NCI-H1417 treated with DMSO at 0.1 percent for 48 hours (cell line): ENCODE results near the gene SERPINB2.

Source experiments
- DNase-seq: peaks from one replicate; lab custom pipeline; 2025; lab: John Stamatoyannopoulos, UW

The SERPINB2 gene, protein sequence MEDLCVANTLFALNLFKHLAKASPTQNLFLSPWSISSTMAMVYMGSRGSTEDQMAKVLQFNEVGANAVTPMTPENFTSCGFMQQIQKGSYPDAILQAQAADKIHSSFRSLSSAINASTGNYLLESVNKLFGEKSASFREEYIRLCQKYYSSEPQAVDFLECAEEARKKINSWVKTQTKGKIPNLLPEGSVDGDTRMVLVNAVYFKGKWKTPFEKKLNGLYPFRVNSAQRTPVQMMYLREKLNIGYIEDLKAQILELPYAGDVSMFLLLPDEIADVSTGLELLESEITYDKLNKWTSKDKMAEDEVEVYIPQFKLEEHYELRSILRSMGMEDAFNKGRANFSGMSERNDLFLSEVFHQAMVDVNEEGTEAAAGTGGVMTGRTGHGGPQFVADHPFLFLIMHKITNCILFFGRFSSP

DNA sequence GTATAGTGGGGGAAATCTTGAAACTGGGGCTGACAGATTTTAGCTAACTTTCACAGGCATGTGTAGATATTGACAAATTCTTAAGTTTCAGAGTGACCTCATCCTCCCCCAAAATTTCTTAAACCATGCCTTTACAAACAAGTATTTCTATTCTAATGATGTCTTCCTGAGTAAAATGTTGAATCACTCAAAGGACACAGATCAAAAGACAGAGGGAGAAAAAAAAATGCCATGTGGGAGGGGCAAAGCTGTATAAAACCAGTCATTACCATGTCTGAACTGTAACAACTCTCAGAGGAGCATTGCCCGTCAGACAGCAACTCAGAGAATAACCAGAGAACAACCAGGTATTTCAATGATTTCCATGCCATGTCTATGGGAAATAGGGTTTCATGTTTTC is at the start of gene SERPINB2:
TSS of gene SERPINB2 (plus strand) at position 282 of the 400 bp plus-strand sequence. CDS start 3,740 bp downstream, outside the sequence.
- DNase-seq = no peak

DNA sequence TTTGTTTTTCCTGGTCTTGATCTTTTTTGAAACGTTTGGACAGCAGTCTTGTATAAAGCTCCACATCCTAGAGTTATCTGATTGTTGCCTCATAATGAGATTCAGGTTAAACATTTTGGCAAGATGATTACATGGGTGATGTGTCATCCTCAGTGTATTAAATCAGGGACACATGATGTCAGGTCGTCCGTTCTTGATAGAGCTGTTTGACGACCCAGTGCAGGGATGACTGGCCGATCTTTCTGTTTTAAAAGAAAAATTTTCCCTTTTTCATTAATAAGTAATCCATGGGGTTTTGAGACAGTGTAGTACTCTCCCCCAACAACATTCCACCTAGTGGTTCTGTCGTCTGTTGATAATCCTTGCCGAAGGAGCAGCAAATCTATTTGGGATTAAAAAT is 44.5 kb upstream of the SERPINB2 start:
- no peak for DNase-seq

DNA sequence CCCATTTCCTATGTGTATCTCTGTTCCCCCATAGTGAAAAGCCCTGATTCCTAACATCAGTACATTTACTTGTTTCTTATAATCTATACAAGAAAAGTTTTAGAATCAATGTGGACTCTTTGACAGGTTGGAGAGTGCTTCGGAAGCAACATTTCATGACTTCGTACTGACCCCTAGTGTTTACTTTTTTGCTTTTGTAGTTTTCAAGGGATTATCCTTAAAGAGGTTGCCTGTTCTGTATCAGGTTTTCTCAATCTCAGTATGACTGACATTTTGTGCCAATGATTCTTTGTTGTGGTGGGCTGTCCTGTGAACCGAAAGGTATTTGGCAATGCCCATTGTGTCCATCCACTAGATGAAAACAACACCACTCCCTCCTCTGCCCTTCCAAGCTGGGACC is 43.3 kb upstream of the SERPINB2 start:
- peak; percentile 59 for DNase-seq

DNA sequence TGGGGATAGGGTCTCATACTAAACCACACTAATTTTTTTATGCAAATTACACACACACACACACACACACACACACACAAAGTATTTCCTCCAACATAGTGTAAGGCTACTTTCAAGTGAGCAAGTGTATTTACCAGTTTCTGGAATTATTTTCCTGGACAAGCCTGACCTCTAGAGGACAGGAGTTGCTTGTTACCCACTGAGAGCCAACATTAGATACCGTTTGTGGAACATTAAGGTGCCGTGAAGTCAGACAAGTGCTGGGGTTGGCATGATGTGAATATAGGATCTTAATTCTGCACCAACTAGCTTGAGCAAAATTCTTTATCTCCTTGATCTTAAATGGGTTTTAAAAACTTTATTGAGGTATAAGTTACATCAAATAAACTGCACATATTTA is 39.3 kb upstream of the SERPINB2 start:
- DNase-seq = peak; percentile 35

DNA sequence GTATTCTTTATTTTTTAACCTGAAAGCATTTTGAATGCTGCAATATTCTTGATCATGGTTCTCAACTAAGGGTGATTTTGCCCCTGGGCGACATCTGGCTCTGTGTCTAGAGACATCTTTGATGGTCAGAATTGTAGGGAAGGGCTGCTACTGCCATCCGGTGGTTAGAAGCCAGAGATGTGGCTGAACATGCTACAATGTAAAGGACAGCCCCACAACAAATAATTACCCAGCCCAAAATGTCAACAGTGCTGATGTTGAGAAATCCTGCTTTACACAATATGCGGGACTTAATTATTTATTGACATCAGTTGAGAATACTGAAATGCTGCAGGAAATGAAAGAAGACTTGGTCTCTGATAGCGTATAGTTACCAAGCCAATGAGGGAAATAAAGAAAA is 37.5 kb upstream of the SERPINB2 start:
- DNase-seq = peak; percentile 56

DNA sequence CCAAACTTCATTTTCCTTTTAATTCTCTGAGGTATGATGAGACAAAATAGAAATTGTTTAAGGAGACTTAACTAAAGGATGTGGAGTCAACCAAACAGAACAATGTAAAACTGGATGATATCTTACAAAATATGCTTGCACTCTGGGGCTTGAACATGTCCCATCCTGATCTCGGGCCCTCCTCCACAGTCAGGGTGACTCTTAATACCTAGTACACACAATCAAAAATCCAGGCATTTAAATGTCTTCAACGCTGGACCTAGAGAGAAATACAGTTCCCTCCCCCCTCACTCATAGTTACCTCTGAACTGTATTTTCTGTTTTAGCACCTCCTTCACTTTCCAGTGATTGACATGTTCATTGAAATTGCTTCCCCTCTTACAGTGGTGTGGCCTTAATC is 36.9 kb upstream of the SERPINB2 start:
- DNase-seq = no peak

DNA sequence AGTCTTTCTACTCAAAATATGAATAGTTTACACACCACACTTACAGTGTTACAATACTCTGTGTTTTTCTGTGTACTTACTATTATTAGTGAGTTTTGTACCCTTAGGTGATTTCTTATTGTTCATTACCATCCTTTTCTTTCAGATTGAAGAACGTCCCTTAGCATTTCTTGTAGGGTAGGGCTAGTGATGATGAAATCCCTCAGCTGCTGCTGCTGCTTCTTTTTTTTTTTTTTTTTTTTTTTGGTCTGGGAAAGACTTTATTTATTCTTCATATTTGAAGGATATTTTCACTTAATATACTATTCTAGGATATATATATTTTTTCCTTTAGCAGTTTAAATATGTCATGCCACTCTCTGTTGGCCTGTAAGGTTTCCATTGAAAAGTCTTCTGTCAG is 29.0 kb upstream of the SERPINB2 start:
- no peak for DNase-seq

DNA sequence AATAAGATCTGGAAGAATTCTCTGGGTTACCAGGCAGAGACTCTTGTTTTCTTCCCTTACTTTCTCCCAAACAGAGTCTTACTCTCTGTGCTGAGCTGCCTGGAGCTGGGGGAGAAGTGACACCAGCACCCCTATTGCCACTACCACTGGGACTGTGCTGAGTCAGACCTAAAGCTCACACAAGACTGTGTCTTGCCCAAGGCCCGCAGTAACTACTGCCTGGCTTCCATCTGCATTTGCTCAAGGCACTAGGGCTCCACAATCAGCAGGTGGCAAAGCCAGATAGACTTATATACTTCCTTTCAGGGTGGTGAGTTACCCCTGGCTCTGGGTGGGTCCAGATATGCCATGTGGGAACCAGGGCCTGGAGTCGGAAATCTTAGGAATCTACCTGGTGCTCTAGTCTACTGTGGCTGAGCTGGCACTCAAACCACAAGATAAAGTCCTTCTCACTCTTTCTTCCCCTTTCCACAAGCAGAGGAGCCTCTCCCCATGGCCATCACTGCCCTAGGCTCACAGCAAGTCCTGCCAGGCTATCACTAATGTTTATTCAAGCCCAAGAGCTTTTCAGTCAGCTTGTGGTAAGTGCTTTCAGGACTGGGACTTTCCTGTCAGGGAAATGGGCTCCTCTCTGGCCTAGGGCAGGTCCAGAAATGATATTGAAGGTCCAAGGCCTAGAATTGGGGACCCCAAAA is 27.6 kb upstream of the SERPINB2 start:
- no peak for DNase-seq

DNA sequence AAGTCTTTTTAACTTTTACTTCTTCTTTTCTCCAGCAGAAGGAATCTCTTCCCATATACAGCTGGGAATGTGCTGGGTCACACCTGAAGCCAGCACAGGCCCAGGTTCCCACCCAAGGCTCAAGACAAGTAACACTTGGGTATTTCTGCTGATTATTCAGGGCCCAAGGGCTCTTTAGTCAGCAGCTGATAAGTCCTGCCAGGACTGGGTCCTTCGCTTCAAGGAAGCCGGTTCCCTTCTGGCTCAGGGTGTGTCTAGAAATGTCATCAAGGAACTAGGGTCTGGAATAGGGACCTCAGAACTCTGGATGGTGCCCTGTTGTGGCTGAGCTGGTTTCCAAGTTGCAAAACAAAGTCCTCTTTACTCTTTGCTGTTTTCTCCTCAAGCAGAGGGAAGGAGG is 27.0 kb upstream of the SERPINB2 start:
- DNase-seq = no peak

DNA sequence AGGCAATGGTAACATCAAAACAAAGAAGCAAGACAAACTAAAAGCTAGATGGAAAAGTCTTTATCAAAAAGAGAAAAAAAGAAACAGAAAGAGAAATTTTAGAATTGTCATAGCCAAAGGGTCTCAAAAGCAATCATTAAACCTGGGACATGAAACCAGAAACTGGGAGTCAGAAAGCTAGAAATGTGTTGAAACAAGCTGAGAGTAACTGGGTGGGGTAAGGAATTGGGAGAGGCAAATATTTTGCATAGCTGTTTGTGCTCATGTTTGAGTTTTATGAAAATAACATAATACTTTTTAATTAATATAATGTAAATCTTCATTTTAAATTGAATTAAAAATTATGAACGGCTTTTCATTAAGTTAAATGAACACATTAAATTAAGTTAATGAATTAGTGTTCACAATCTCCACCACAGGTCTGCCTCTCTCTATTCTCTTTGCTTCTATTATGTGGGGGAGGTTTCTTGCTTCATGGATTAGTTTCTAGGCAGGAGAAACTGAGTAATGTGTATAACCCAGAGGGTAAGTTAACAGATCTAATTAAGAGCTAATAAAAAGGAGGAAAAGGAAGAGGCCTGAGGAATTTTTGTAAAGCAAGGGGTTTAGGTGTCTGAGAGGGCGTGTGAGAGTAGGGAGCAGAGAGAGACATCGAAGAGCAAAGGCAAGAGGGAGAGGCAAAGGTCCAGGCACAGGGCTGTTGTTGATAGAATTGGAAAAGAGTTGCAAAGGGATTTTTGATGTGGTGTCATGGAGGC is 20.0 kb upstream of the SERPINB2 start:
- DNase-seq = no peak

DNA sequence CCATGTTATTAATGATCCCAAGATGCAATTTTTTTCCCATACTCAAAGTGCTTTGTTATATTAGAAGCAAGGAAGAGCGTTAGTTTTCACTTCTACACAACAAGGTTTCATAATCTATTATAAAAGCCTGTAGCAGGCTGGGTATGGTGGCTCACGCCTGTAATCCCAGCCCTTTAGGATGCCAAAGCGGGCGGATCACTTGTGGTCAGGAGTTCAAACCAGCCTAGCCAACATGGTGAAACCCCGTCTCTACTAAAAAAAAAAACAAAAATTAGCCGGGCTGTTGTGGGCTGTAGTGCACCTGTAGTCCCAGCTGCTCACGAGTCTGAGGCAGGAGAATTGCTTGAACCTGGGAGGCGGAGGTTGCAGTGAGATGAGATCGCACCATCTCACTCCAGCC is 19.0 kb upstream of the SERPINB2 start:
- no peak for DNase-seq

DNA sequence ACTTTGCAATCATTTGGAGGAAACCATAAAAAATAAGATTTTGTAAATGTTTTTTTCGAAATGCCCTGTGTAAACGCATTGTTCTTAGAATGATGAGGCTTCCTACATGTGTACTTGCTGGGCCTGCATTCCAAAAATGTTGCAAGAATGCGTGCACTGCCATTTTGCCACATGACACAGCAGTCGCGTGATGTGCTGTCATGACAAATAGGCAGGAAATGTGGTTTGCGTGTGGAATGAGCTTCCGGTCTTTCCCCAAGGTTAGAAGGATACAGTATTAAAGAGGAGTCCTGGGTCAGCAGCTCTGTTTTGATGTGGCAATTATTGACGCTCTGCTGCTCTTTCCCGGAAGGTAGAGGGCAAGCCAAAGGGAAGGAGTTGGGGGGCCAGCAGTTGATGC is 18.1 kb upstream of the SERPINB2 start:
- no peak for DNase-seq

DNA sequence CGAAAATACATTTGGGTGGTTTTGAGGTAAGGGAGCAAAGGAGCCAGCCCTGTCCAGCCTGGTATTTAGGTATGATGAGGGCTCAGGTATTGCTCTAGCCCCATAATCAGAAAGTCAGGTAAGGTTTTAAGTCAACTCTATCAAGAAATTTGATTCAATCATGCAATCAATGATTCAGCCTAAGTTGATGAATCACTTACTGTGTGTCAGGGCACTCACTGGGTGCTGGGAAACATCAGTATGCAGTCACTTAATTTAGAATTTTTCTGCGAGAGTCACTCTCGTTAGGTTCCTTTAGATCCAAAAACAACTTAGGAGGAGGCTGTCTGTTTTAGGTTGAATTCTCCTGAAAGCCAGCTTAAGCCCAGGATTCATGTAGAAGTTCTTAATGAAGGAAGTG is 17.7 kb upstream of the SERPINB2 start:
- DNase-seq = no peak

DNA sequence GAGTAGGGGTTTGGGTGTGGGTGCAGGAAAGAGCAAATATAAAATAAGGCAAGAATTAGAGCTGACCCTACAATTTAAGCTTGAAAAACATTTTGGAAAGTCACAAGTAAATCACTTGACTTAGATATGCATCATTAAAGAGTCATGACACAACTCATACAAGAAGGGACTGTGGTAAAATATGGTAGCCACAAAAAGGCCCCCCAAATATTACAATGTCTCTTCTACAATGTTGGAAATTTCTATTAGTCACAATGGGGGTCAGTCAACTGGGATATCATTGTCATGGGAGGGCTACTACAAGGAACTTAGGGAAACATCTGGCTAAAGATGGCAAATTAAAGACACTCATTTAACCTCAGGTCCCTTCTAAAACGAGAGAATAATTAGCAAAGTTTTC is 15.7 kb upstream of the SERPINB2 start:
- DNase-seq = no peak

DNA sequence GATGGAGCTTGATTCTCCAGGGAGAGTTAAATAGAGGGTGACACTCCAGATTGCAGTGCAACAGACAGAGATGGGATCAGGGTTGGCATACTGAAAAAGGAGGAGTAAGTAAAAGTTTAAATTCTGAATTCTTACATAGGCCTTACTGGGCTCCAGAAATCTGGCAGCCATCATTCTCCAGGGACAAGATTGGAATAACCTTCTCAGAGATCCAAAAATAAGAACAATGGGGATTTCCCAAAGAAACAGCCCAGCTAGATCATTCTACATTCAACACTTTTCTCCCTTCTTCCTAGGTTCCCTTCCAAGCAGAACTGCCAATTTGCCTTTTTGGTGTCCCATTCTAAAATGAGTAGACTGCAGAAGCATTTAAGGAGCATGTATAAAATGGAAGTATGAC is 14.9 kb upstream of the SERPINB2 start:
- no peak for DNase-seq

DNA sequence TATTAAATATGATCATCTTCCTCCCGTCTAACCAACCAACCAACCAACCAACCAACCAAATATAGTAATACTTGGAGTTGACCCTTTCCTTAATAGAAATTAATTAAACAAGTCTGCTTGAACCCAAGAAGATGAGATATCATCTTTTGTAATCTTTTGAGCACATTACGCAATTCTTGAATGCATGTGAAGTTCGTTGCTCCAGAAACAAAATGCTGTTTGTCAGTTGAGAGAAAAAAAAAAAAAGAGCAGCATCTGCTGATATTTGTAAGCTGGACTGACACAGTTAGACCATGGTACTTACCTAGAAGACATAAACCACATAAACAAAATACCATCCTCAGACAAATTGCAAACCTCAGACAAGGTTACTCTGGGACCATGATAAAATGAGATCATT is 9.2 kb upstream of the SERPINB2 start:
- no peak for DNase-seq

DNA sequence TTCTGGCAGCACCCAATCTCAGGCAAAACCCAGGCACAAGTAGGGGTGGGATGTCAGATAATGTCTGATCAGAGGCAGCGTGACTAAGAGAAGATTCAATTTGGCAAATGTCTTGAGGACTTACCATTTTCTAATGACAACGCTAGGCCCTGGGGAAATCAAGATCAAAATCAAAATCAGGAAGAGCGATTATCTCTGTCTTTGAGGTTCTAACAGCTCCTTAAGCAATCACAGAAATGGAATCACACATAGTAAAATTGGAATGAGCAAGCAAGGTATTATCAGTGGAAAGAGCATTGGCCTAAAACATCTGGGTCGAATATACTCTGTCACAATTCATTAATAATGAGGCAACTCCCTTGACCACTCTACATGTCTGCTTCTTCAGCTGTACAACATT is 8.6 kb upstream of the SERPINB2 start:
- no peak for DNase-seq

DNA sequence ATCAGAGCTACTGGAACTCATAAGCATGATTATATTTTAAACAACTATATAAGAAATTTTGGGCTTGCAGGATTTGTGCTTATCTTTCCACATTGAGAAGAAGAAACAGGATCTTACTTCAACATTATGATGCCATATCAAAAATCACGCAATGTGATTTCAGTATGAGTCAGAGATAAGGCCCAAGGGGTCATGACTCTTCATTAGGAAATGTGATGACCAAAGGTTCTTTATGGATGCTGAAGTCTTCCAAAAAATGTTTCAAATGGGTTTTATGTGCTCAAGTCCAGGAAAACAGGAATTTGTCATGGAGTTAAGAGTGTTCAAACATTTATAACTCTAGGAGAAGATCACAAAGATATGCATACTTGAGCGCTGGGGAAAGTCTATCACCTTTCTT is 7.8 kb upstream of the SERPINB2 start:
- no peak for DNase-seq

DNA sequence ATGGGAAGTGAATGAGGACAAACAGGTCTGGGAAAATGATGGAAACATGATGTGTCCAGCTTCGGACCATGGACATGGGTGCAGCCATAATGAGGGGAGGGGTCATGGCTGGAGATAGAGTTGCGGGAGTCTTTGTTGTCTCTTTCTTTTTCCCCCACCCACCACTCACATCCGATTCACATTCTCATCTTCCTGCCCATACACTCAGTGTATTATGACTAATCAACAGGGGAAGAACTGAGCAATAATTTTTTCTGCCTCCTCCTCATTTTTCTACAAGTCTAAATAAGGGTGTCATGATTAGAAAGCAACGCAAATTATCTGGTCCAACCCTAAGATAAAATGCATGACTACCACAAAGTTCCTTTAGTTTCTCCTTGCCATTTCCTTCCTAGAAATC is 5.7 kb upstream of the SERPINB2 start:
- DNase-seq = no peak

DNA sequence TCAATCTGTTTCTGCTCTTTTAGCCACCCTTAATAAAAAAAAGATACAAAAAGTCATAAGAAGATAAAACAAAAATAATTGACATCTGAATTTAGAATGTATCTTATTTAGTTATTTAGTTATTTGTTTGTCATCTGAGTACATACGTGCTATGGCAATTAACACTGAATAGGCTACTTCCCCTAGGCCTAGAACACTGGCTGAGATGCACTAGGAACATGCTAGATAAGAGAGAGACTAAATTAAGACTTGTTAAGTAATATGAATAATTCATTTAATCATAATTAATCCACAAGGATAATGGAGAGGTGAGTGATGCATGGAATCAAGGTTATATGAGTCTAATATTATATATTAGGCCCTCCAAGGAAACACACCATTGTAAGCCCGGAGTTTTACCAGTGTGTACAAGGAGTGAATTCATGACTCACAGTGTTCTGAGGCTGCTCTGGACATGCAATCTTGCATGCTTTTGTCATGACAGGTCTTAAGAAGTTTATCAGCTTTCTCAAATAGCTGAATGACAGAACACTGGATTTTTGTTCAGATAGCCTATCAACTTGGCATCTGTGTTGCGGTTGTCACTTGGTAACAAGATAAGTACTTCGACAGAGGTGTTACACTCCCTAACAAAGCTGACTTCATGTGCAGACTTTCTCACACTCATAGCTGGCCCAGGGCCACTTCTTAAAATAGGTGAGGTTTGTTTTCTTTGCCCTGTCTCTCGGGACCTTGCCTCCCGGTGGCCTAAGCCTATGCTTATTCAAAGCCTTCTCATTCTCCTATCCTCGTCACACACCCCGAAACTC is 5.0 kb upstream of the SERPINB2 start:
- DNase-seq = no peak

DNA sequence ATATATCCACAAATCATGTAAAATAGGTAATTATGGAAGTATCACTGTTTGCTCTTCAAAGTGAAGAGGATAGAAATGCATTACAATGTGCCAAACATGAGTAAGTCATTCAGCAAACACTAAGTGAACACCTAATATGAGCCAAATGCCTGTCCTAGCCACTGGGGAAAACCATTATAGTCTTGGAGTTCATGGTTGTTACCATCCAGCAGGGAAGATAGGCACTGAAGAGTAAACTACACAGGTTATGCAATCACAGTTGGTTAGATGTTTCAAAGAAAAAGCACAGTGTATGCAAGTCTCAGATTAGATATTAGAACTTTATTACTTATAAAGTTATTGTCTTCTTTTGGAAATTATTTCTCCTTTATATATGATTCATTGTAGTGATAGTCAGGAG is 3.9 kb upstream of the SERPINB2 start:
- no peak for DNase-seq
